G401 (cell line): Measurements from ENCODE around the gene RSU1. TPM values are rescaled to one million over a fixed set of nuclear protein-coding genes. Genes with fewer than 3 reads are reported as not detected.

Experiments used
- DNase-seq: peaks from one replicate; pipeline ENCODE4 v3.0.0-alpha.2; 2015; ENCODE audit warnings: low spot score
- in situ Hi-C: cut with HindIII; loops from 2 replicates; pipeline ENCODE4 v1.10.0; 2016; ENCODE audit warnings: low sequenced_read_pairs, mixed read lengths
- total RNA-seq: library from RNA; depleted of rRNA; stranded (reverse); fragments of >200 nt; shearing (Covaris generic); gene quantifications from 2 replicates; pipeline ENCODE4 v1.2.3, GENCODE V29; 2014

The RSU1 gene
- total RNA-seq, 1 experiment from 2014 or later = 26.7 TPM

GRCh38 chr10:16646181-16647059, 170.8 kb downstream of the RSU1 start:
- no peak for DNase-seq
- in situ Hi-C loops = no loop called here

- DNase-seq = no peak
- in situ Hi-C loops = no loop called here
These were observed 173.1 kb downstream of the RSU1 start for GRCh38 chr10:16644146-16644545.

- no peak for DNase-seq
- in situ Hi-C loops = no loop called here
These were observed 173.7 kb downstream of the RSU1 start for GRCh38 chr10:16643502-16643901.

- in situ Hi-C loops = no loop called here
- no peak for DNase-seq
These were observed 177.1 kb downstream of the RSU1 start for GRCh38 chr10:16640153-16640552.

- in situ Hi-C loops = no loop called here
- DNase-seq = no peak
These were observed 177.8 kb downstream of the RSU1 start for GRCh38 chr10:16639471-16639870.

- in situ Hi-C loops = no loop called here
- DNase-seq = no peak
These were observed 184.2 kb downstream of the RSU1 start for GRCh38 chr10:16632996-16633395.

- in situ Hi-C loops = no loop called here
- no peak for DNase-seq
These were observed 190.5 kb downstream of the RSU1 start for GRCh38 chr10:16626697-16627096.

- no peak for DNase-seq
- in situ Hi-C loops = no loop called here
These were observed 204.3 kb downstream of the RSU1 start for GRCh38 chr10:16612981-16613355.

GRCh38 chr10:16612115-16612980, 204.9 kb downstream of the RSU1 start:
- DNase-seq = no peak
- in situ Hi-C loops = no loop called here

GRCh38 chr10:16611037-16611436, 206.2 kb downstream of the RSU1 start:
- in situ Hi-C loops = no loop called here
- DNase-seq = peak; percentile 56

- in situ Hi-C loops = no loop called here
- DNase-seq = no peak
These were observed 208.0 kb downstream of the RSU1 start for GRCh38 chr10:16609211-16609610.

- DNase-seq = no peak
- in situ Hi-C loops = no loop called here
These were observed 210.3 kb downstream of the RSU1 start for GRCh38 chr10:16606923-16607322.

- DNase-seq = no peak
- in situ Hi-C loops = no loop called here
These were observed 210.8 kb downstream of the RSU1 start for GRCh38 chr10:16606421-16606820.

GRCh38 chr10:16603308-16603707, 213.9 kb downstream of the RSU1 start:
- in situ Hi-C loops = no loop called here

GRCh38 chr10:16602104-16602775, 215.0 kb downstream of the RSU1 start:
- DNase-seq = no peak
- in situ Hi-C loops = no loop called here

More at GRCh38 chr10:16603308-16603707, 213.9 kb downstream of the RSU1 start:
- DNase-seq = no peak

- in situ Hi-C loops = no loop called here
- no peak for DNase-seq
These were observed 217.6 kb downstream of the RSU1 start for GRCh38 chr10:16599662-16600061.

- in situ Hi-C loops = no loop called here
- no peak for DNase-seq
These were observed 219.6 kb downstream of the RSU1 start for GRCh38 chr10:16597656-16598055.

- DNase-seq = no peak
- in situ Hi-C loops = no loop called here
These were observed 224.8 kb downstream of the RSU1 start for GRCh38 chr10:16592378-16592777.

- no peak for DNase-seq
- in situ Hi-C loops = no loop called here
These were observed 230.7 kb downstream of the RSU1 start for GRCh38 chr10:16586358-16587138.
